Iris pigment epithelial cell (primary cell): ENCODE measurements around the gene RAB8B.
"Not testable (repeated sequence)": the region's sequence is repeated elsewhere in the genome, so short reads cannot be mapped to it uniquely, and the experiment has no call there.

Experiments used
- DNase-seq: peaks from one replicate; pipeline ENCODE4 v3.0.0-alpha.2; 2011; ENCODE audit warnings: low read depth

RAB8B gene

GRCh38 chr15:63237086-63237485 is 47.7 kb downstream of the RAB8B start:
- DNase-seq = not testable (repeated sequence)

- no peak for DNase-seq
Measured at GRCh38 chr15:63238171-63238570, 48.8 kb downstream of the RAB8B start.

- DNase-seq = peak; percentile 96
Measured at GRCh38 chr15:63238796-63239195, 49.4 kb downstream of the RAB8B start.

- DNase-seq = no peak
Measured at GRCh38 chr15:63240109-63240508, 50.7 kb downstream of the RAB8B start.

GRCh38 chr15:63241316-63241715 is 51.9 kb downstream of the RAB8B start:
- no peak for DNase-seq

- peak; percentile 87 for DNase-seq
Measured at GRCh38 chr15:63243101-63243500, 53.7 kb downstream of the RAB8B start.

GRCh38 chr15:63243776-63244175 is 54.4 kb downstream of the RAB8B start:
- no peak for DNase-seq

- DNase-seq = peak; percentile 56
Measured at GRCh38 chr15:63244399-63244798, 55.0 kb downstream of the RAB8B start.

- DNase-seq = peak; percentile 69
Measured at GRCh38 chr15:63244976-63245645, 55.7 kb downstream of the RAB8B start.

GRCh38 chr15:63246691-63247469 is 57.5 kb downstream of the RAB8B start:
- peak; percentile 98 for DNase-seq

GRCh38 chr15:63250312-63250965 is 61.0 kb downstream of the RAB8B start:
- DNase-seq = peak; percentile 98

GRCh38 chr15:63251701-63252100 is 62.3 kb downstream of the RAB8B start:
- DNase-seq = no peak

GRCh38 chr15:63252292-63252691 is 62.9 kb downstream of the RAB8B start:
- no peak for DNase-seq

- DNase-seq = no peak
Measured at GRCh38 chr15:63254991-63255390, 65.6 kb downstream of the RAB8B start.

GRCh38 chr15:63255489-63255990 is 66.1 kb downstream of the RAB8B start:
- no peak for DNase-seq

- DNase-seq = peak; percentile 90
Measured at GRCh38 chr15:63256433-63257274, 67.2 kb downstream of the RAB8B start.

- no peak for DNase-seq
Measured at GRCh38 chr15:63258658-63259057, 69.3 kb downstream of the RAB8B start.

- peak; percentile 67 for DNase-seq
Measured at GRCh38 chr15:63260791-63261190, 71.4 kb downstream of the RAB8B start.

- no peak for DNase-seq
Measured at GRCh38 chr15:63261311-63261710, 71.9 kb downstream of the RAB8B start.

- DNase-seq = no peak
Measured at GRCh38 chr15:63263519-63263918, 74.1 kb downstream of the RAB8B start.

GRCh38 chr15:63264688-63265293 is 75.4 kb downstream of the RAB8B start:
- peak; percentile 77 for DNase-seq
